HG03159 (cell line): ENCODE results near the gene MMP24OS.
"Not testable (repeated sequence)": the region's sequence is repeated elsewhere in the genome, so short reads cannot be mapped to it uniquely, and the experiment has no call there.

Experiments used
- ATAC-seq: cut with Tn5 transposase; IDR thresholded peaks from one replicate; pipeline ENCODE4 v1.9.1; 2021; ENCODE audit warnings: mild to moderate bottlenecking, moderate library complexity; ENCODE audit not compliant: unreplicated experiment

MMP24OS gene

GRCh38 chr20:35276408-35276807 is 1.5 kb downstream of the MMP24OS start:
- no peak for ATAC-seq

DNA sequence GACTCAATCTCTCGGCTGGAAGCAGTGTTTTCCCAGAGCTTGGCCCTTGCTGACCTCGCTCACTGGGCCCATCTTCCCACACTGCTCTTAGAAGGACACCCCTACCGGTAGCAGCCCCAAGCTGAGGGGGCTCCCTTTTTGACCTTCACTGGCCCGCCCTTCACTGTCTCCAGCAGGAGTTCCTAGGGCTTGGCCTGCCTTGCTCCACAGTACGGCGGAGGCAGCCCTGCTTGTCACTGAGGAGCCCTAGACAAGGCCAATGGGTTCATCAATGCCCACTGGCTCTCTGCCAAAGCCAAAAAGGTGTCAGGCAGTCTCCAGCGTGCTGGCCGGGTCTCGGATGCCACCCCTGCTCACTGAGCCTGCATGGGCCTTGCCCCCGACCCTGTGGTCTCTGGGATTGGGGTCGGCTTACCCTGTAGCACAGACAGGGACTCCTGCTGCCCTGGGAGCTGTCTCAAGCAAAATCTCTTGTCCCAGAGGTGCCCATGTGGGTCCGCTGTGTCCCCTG is 2.1 kb downstream of the MMP24OS start:
- no peak for ATAC-seq

GRCh38 chr20:35274172-35275092 is 3.5 kb downstream of the MMP24OS start:
- ATAC-seq: no peak

- ATAC-seq: no peak
Observed at GRCh38 chr20:35273449-35274171, 4.3 kb downstream of the MMP24OS start.

DNA sequence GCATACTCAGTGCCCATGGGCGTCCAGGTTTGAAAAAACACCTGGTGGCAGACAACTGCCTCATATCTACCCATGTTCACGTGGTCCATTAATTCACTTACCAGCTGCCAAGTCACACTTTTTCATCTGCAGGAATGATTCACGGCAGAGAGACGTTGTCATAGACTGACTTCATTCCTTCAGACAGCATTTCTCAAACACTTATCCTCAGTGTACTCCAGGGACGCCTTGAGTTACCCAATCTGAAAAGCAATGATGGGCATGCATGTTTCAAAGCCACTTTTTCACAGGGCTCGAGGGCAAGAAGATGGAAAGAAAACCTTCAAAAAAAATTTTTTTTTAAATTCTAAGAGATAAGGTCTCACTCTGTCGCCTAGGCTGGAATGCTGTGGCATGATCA is 6.0 kb downstream of the MMP24OS start:
- ATAC-seq: no peak

DNA sequence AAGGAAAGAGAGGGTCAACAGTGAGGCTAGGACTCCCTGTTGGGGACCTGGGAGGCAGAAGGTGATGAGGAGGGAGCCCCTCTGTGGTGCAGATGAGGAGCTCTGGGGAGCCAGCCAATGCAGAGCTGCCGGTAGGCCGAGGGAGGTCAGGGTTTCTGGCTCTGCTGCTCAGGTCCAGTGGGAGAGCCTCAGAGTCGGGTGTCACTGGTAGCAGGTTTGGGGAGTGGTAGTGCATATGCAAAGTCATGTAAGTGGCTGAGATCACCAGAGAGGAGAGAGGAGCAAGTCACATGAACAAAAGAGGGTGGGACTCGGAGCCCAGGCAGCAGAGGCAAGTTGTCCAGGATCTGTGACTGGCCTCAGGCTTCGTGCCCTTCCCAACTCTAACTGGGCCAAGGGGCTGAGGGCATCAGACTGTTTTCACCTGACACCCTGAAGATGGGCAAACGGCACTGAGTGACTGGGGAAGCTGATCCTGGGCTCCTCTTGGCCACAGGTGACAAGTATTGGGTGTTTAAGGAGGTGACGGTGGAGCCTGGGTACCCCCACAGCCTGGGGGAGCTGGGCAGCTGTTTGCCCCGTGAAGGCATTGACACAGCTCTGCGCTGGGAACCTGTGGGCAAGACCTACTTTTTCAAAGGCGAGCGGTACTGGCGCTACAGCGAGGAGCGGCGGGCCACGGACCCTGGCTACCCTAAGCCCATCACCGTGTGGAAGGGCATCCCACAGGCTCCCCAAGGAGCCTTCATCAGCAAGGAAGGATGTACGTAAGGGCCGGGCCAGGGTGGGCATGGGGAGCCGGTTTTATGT is 6.6 kb downstream of the MMP24OS start:
- ATAC-seq: no peak

GRCh38 chr20:35270021-35270902 is 7.7 kb downstream of the MMP24OS start:
- ATAC-seq: no peak

- ATAC-seq: no peak
Observed at GRCh38 chr20:35269055-35269781, 8.7 kb downstream of the MMP24OS start.

DNA sequence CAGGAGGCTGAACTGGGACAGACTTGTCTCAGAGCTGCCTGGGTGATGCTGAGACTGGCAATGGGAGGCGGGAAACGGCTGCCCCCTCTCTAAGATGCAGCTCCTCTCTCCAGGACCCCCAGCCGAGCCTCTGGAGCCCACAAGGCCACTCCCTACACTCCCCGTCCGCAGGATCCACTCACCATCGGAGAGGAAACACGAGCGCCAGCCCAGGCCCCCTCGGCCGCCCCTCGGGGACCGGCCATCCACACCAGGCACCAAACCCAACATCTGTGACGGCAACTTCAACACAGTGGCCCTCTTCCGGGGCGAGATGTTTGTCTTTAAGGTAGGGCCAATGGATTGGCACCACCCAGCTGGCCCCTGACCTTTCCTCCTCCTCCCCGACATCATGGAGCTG is 10.8 kb downstream of the MMP24OS start:
- ATAC-seq: no peak

- ATAC-seq: no peak
Observed at GRCh38 chr20:35264755-35265154, 13.2 kb downstream of the MMP24OS start.

- ATAC-seq: no peak
Observed at GRCh38 chr20:35263532-35264341, 14.2 kb downstream of the MMP24OS start.

DNA sequence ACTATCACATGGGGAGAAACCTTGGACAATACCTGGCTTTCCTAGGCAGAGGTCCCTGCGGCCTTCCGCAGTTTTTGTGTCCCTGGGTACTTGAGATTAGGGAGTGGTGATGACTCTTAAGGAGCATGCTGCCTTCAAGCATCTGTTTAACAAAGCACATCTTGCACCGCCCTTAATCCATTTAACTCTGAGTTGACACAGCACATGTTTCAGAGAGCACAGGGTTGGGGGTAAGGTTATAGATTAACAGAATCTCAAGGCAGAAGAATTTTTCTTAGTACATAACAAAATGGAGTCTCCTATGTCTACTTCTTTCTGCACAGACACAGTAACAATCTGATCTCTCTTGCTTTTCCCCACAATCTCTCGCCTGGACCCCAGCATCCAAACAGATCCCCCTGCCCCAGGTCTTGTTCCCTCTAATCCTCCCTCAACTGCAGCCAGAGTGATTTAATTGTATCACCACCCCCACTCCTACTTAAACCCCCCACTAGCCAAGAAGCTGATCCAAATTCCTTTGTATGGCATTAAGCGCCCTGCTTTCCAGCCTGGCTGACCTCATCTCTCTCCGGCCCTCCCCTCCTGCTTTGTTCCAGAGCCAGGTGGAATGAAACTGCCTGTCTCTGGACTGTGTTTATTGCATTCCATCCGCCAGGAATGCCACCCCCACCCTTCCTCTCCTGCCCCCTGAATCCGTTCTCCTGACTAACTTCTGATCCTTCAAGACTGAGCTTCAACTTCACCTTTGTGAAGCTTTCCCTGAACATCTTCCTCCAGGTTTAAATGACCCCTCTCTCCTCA is 15.0 kb downstream of the MMP24OS start:
- not testable (repeated sequence) for ATAC-seq

GRCh38 chr20:35262321-35262720 is 15.6 kb downstream of the MMP24OS start:
- ATAC-seq: not testable (repeated sequence)

- ATAC-seq: no peak
Observed at GRCh38 chr20:35260426-35260825, 17.5 kb downstream of the MMP24OS start.

DNA sequence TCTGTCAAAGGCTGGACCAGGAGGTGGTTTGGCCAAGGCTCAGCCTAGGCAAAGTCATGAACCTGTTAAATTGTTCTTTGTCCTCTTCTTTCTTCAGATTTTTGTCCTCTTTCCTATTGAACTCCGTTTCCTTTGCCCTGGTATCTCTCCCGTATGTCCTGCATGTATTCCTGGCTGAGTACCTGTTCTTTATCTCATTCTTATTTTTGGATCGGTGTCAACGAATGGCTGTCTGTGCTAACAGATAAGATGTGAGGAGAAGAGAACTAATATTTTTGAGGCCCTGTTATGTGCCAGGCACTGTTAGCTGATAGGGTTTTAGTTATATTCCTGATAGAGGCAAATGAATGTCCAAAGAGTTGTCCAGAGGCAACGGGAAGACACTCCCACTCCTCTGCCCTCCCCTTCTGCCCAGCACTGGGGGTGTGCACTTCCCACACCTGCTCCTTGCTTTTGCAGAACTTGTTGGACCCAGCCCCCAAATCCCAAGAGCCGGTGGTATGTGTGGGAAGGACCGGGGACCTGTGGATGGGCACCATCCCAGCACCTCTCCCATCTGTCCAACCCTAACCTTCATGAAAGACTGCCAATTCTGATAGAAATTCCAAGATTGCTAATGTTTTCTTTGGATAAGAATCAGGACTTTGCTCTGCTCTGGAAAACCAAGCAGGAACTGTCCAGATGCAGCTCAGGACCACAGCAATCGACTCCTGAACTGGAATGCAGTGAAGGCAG is 20.6 kb downstream of the MMP24OS start:
- no peak for ATAC-seq

DNA sequence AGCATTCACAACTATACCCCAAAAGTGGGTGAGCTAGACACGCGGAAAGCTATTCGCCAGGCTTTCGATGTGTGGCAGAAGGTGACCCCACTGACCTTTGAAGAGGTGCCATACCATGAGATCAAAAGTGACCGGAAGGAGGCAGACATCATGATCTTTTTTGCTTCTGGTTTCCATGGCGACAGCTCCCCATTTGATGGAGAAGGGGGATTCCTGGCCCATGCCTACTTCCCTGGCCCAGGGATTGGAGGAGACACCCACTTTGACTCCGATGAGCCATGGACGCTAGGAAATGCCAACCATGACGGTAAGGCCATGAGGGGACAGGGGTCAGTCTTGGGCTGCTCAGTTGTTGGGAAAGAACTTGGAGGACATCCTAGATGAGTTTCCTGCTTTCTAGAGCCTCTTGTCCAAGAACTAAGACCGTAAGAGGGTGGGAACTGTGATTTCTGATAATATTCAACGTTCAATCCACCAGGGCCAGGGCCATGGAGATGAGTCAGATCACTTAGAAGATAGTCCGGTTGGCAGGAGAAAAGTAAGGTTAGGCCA is 23.4 kb downstream of the MMP24OS start:
- ATAC-seq: no peak

- no peak for ATAC-seq
Observed at GRCh38 chr20:35253010-35253409, 24.9 kb downstream of the MMP24OS start.
